Smooth muscle cell (in vitro differentiated cells): ENCODE data around the gene SYNPO2L. TPM values are rescaled to one million over a fixed set of nuclear protein-coding genes. Genes with fewer than 3 reads are reported as not detected.

Source experiments
- DNase-seq: peaks from one replicate; lab custom pipeline; 2025; ENCODE audit not compliant: unreplicated experiment; lab: John Stamatoyannopoulos, UW
- H2AFZ ChIP-seq: fragments of 200-600 bp; sonication (generic); 2 replicates; pipeline ENCODE4 v1.6.0; 2016; ENCODE audit warnings: antibody characterized with exemption, low read depth, mild to moderate bottlenecking
- H3F3A ChIP-seq: fragments of 200-600 bp; sonication (generic); 2 replicates; pipeline ENCODE4 v1.6.0; 2017; ENCODE audit warnings: antibody characterized with exemption, low read depth
- H3K27ac ChIP-seq: fragments of 200-600 bp; sonication (generic); 2 replicates; pipeline ENCODE4 v1.5.1; 2016; ENCODE audit warnings: low read depth, mild to moderate bottlenecking
- H3K27me3 ChIP-seq: fragments of 200-600 bp; sonication (generic); 2 replicates; pipeline ENCODE4 v1.6.1; 2016; ENCODE audit warnings: low read depth, mild to moderate bottlenecking
- H3K36me3 ChIP-seq: fragments of 200-600 bp; sonication (generic); 2 replicates; pipeline ENCODE4 v1.5.1; 2016; ENCODE audit warnings: low read depth
- H3K4me1 ChIP-seq: fragments of 200-600 bp; sonication (generic); 2 replicates; pipeline ENCODE4 v1.5.1; 2016; ENCODE audit warnings: low read depth
- H3K4me2 ChIP-seq: fragments of 200-600 bp; sonication (generic); 2 replicates; pipeline ENCODE4 v1.6.0; 2016; ENCODE audit warnings: mild to moderate bottlenecking
- H3K4me3 ChIP-seq: fragments of 200-600 bp; sonication (generic); 2 replicates; pipeline ENCODE4 v1.5.1; 2016; ENCODE audit warnings: mild to moderate bottlenecking
- H3K79me2 ChIP-seq: fragments of 200-600 bp; sonication (generic); 2 replicates; pipeline ENCODE4 v1.6.0; 2016; ENCODE audit warnings: low read depth, mild to moderate bottlenecking
- H3K9ac ChIP-seq: fragments of 200-600 bp; sonication (generic); 2 replicates; pipeline ENCODE4 v1.6.0; 2016; ENCODE audit warnings: low read depth
- H3K9me3 ChIP-seq: fragments of 200-600 bp; sonication (generic); replicated peaks from 2 replicates; pipeline ENCODE4 v1.5.1; 2016; ENCODE audit warnings: low read depth
- H4K20me1 ChIP-seq: fragments of 200-600 bp; sonication (generic); 2 replicates; pipeline ENCODE4 v1.6.0; 2016; ENCODE audit warnings: low read depth
- CTCF ChIP-seq: fragments of 200-600 bp; sonication (generic); IDR thresholded peaks from 2 replicates; pipeline ENCODE4 v1.5.1; 2017; ENCODE audit warnings: borderline replicate concordance, mild to moderate bottlenecking, antibody characterized with exemption; ENCODE audit not compliant: insufficient read depth, poor library complexity, severe bottlenecking
- WGBS: methylation state at CpG from one replicate; pipeline ENCODE4 v1.1.7; 2016; ENCODE audit warnings: low lambda C conversion rate; 5-methylcytosine and 5-hydroxymethylcytosine counted together
- polyA plus RNA-seq: library from polyadenylated mRNA; unstranded; fragments of >200 nt; fragmentation: Nextera tagmentation; extraction: Ambion mirVana; gene quantifications from 2 replicates; pipeline ENCODE4 v1.2.1, GENCODE V29; 2016
- total RNA-seq: library from RNA; depleted of rRNA; stranded (reverse); fragments of >200 nt; gene quantifications from 2 replicates; pipeline ENCODE4 v1.2.3, GENCODE V29; 2014

The SYNPO2L gene
- total and polyA plus RNA-seq, 2 experiments from 2014 or later: 0.25 TPM; not detected in 1

GRCh38 chr10:73629165-73629564 is 26.7 kb downstream of the SYNPO2L start:
- H2AFZ ChIP-seq: no peak overlapping the region
- no peaks in the 10 kb centered on the region for H3K36me3 ChIP-seq
- no peak overlapping the region for H3K27ac ChIP-seq
- H3F3A ChIP-seq: no peaks in the 10 kb centered on the region
- H3K4me3 ChIP-seq: no peak overlapping the region
- no peak for DNase-seq
- TF ChIP-seq CTCF: no peak
- H3K9ac ChIP-seq: no peak overlapping the region
- no peaks in the 10 kb centered on the region for H3K27me3 ChIP-seq
- H4K20me1 ChIP-seq: no peaks in the 10 kb centered on the region
- no peaks in the 10 kb centered on the region for H3K9me3 ChIP-seq
- H3K4me2 ChIP-seq: no peak overlapping the region
- WGBS: 96% methylated on average over 5 of the region's 5 CpGs
- peaks cover 6% of the 10 kb centered on the region for H3K4me1 ChIP-seq
- no peaks in the 10 kb centered on the region for H3K79me2 ChIP-seq

DNA sequence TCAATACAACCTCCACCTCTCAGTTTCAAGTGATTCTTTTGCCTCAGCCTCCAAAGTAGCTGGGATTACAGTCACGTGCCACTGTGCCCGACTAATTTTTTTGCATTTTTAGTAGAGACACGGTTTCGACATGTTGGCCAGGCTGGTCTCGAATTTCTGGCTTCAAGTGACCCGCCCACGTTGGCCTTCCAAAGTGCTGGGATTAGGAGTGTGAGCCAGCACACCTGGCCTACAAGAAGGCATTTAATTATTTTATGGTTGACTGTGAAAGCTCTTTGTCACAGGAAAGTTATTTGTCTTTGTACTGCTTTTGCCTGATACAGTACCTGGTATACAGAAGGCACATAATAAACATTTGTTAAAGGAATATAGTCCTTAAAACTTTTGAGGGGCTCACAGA is 27.4 kb downstream of the SYNPO2L start:
- Histone ChIP-seq H3K36me3 (no peaks in the 10 kb centered on the region), H3K27me3 (no peaks in the 10 kb centered on the region), H3K79me2 (no peaks in the 10 kb centered on the region), H3K9me3 (no peaks in the 10 kb centered on the region), H3F3A (no peaks in the 10 kb centered on the region), H3K4me1 (peaks cover 6% of the 10 kb centered on the region), H4K20me1 (no peaks in the 10 kb centered on the region), H3K27ac (no peak overlapping the region), H2AFZ (no peak overlapping the region), H3K9ac (no peak overlapping the region), H3K4me2 (no peak overlapping the region), H3K4me3 (no peak overlapping the region)
- DNase-seq: no peak
- TF ChIP-seq CTCF: no peak
- 61% methylated on average over 7 of the region's 7 CpGs for WGBS

GRCh38 chr10:73627300-73627699 is 28.5 kb downstream of the SYNPO2L start:
- TF ChIP-seq CTCF: no peak
- WGBS: 98% methylated on average over 6 of the region's 6 CpGs
- no peaks in the 10 kb centered on the region for H3K27me3 ChIP-seq
- no peaks in the 10 kb centered on the region for H4K20me1 ChIP-seq
- DNase-seq: no peak
- H3K36me3 ChIP-seq: no peaks in the 10 kb centered on the region
- H2AFZ ChIP-seq: no peak overlapping the region
- H3K4me1 ChIP-seq: peaks cover 6% of the 10 kb centered on the region
- H3K79me2 ChIP-seq: no peaks in the 10 kb centered on the region
- no peak overlapping the region for H3K27ac ChIP-seq
- no peaks in the 10 kb centered on the region for H3F3A ChIP-seq
- no peaks in the 10 kb centered on the region for H3K9me3 ChIP-seq
- H3K4me2 ChIP-seq: peak overlapping the region; percentile 98
- H3K4me3 ChIP-seq: no peak overlapping the region
- H3K9ac ChIP-seq: no peak overlapping the region
